ENCODE data around the gene MTHFD1L.

GRCh38 chr6:150959166-150959565, 93.7 kb downstream of the MTHFD1L start:
- no peak for TF ChIP-seq CTCF (IDR thresholded peaks at IDR 0.05; ENCODE audit: insufficient read depth, low read depth, low read length)
- no peak for TF ChIP-seq EZH2 (IDR thresholded peaks at IDR 0.05; ENCODE audit: insufficient read depth, low read length)

Measured in astrocyte (in vitro differentiated cells and primary cell).